ENCODE measurements around the gene ID3.

Gene ID3

DNA sequence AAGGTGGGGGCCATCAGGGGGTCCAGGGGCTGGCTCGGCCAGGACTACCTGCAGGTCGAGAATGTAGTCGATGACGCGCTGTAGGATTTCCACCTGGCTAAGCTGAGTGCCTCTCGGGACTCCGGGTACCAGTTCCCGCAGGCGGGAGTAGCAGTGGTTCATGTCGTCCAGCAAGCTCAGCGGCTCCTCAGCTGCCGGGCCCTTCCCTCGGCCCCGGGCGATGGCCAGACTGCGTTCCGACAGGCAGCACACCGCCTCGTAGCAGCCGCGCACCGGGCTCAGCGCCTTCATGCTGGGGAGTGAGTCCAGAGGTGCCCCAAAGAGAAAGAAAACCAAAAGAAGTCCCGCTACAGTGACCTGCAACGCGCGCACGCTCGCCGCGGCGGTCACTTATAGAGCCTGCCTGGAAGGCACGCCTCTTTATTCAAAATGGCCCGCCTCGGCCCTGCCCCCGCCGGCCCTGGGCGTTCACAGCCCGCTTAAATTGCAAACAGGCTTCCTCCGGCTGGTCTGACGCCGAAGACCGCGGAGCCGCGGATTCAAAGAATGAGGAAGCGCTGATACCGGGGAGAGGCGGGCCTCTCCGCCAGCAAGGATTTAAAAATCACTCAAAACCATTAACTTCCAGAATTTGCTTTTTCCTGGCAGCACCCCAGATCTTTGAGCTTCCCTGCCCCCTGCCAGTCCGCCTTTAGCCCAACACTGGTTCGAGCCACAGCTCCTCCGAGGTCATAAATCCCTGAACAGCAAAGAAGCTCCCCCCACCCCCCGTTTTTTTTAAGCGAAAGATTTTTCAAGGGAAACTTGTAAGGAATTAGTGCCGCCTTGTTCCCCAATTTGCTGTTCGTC, at the start of gene ID3 (continued):
- TF ChIP-seq, protein P1, sequence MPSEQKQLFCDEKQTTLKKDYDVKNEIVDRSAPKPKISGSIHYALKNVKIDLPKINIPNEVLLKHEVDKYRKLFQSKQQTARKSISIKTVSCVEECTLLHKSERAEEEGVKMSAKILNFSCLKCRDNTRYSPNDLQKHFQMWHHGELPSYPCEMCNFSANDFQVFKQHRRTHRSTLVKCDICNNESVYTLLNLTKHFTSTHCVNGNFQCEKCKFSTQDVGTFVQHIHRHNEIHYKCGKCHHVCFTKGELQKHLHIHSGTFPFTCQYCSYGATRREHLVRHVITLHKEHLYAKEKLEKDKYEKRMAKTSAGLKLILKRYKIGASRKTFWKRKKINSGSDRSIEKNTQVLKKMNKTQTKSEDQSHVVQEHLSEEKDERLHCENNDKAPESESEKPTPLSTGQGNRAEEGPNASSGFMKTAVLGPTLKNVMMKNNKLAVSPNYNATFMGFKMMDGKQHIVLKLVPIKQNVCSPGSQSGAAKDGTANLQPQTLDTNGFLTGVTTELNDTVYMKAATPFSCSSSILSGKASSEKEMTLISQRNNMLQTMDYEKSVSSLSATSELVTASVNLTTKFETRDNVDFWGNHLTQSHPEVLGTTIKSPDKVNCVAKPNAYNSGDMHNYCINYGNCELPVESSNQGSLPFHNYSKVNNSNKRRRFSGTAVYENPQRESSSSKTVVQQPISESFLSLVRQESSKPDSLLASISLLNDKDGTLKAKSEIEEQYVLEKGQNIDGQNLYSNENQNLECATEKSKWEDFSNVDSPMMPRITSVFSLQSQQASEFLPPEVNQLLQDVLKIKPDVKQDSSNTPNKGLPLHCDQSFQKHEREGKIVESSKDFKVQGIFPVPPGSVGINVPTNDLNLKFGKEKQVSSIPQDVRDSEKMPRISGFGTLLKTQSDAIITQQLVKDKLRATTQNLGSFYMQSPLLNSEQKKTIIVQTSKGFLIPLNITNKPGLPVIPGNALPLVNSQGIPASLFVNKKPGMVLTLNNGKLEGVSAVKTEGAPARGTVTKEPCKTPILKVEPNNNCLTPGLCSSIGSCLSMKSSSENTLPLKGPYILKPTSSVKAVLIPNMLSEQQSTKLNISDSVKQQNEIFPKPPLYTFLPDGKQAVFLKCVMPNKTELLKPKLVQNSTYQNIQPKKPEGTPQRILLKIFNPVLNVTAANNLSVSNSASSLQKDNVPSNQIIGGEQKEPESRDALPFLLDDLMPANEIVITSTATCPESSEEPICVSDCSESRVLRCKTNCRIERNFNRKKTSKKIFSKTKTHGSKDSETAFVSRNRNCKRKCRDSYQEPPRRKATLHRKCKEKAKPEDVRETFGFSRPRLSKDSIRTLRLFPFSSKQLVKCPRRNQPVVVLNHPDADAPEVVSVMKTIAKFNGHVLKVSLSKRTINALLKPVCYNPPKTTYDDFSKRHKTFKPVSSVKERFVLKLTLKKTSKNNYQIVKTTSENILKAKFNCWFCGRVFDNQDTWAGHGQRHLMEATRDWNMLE (tag by site-specific recombination; conservative IDR thresholded peaks at IDR 0.05; ENCODE audit: low read depth) = no peak
- TF ChIP-seq, protein P2, sequence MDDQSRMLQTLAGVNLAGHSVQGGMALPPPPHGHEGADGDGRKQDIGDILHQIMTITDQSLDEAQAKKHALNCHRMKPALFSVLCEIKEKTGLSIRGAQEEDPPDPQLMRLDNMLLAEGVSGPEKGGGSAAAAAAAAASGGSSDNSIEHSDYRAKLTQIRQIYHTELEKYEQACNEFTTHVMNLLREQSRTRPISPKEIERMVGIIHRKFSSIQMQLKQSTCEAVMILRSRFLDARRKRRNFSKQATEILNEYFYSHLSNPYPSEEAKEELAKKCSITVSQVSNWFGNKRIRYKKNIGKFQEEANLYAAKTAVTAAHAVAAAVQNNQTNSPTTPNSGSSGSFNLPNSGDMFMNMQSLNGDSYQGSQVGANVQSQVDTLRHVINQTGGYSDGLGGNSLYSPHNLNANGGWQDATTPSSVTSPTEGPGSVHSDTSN (CRISPR knock-in tag; IDR thresholded peaks at IDR 0.05) = peak; percentile 92
- TF ChIP-seq ZFHX2 (tag by site-specific recombination; conservative IDR thresholded peaks at IDR 0.05) (peak; percentile 42; the same call in 1 of the 2 replicates), ZBTB49 (tag by site-specific recombination; IDR thresholded peaks at IDR 0.05; ENCODE audit: low read depth) (no peak), PRDM2 (tag by site-specific recombination; IDR thresholded peaks at IDR 0.05; ENCODE audit: borderline replicate concordance) (no peak), ZNF629 (tag by site-specific recombination; IDR thresholded peaks at IDR 0.05) (no peak; the same call in 1 of the 2 replicates), ZNF140 (tag by site-specific recombination; IDR thresholded peaks at IDR 0.05) (no peak)
- TF ChIP-seq, protein P3, sequence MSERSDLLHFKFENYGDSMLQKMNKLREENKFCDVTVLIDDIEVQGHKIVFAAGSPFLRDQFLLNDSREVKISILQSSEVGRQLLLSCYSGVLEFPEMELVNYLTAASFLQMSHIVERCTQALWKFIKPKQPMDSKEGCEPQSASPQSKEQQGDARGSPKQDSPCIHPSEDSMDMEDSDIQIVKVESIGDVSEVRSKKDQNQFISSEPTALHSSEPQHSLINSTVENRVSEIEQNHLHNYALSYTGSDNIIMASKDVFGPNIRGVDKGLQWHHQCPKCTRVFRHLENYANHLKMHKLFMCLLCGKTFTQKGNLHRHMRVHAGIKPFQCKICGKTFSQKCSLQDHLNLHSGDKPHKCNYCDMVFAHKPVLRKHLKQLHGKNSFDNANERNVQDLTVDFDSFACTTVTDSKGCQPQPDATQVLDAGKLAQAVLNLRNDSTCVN (tag by site-specific recombination; optimal IDR thresholded peaks at IDR 0.05) = peak; percentile 89

Measured in HEK293 (cell line).